HL-60 (cell line): Measurements from ENCODE around the gene MACROD2.

Experiments used
- GABPA ChIP-seq: IDR thresholded peaks from 2 replicates; pipeline ENCODE4 v1.6.1; 2012; ENCODE audit warnings: low read depth
- POLR2AphosphoS5 ChIP-seq: IDR thresholded peaks from 2 replicates; pipeline ENCODE4 v1.6.1; 2012; ENCODE audit warnings: low read depth
- SPI1 ChIP-seq: IDR thresholded peaks from 2 replicates; pipeline ENCODE4 v1.6.1; 2012; ENCODE audit warnings: low read depth, mild to moderate bottlenecking, borderline replicate concordance
- TF ChIP-seq, protein P1 (sequence below): IDR thresholded peaks from one replicate; pipeline ENCODE4 v1.5.1; 2011; ENCODE audit warnings: low read length, control low read depth, inconsistent platforms; ENCODE audit not compliant: insufficient read depth
- TF ChIP-seq, protein P2 (sequence below): IDR thresholded peaks from 2 replicates; pipeline ENCODE4 v1.6.1; 2012; ENCODE audit warnings: low read depth; ENCODE audit not compliant: insufficient replicate concordance

DNA sequence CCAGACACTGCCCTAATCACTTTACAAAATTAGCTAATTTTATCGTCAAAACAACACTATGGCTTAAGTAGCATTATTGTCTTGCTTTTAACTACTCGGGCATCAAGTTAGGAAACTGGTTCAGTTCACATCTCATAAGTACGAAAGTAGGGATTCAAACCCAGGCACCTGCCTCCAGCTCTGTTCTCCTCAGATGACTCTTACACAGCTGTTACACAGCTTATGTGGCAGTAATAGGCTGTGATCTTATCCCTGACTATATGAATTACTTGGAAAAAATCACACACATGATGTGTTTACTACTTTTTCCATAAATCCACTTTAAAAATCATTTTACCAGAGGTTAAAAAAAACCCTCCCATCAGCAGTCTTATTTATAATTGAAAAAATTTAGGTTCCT lies 731.3 kb downstream of the MACROD2 start:
- TF ChIP-seq, protein P1, sequence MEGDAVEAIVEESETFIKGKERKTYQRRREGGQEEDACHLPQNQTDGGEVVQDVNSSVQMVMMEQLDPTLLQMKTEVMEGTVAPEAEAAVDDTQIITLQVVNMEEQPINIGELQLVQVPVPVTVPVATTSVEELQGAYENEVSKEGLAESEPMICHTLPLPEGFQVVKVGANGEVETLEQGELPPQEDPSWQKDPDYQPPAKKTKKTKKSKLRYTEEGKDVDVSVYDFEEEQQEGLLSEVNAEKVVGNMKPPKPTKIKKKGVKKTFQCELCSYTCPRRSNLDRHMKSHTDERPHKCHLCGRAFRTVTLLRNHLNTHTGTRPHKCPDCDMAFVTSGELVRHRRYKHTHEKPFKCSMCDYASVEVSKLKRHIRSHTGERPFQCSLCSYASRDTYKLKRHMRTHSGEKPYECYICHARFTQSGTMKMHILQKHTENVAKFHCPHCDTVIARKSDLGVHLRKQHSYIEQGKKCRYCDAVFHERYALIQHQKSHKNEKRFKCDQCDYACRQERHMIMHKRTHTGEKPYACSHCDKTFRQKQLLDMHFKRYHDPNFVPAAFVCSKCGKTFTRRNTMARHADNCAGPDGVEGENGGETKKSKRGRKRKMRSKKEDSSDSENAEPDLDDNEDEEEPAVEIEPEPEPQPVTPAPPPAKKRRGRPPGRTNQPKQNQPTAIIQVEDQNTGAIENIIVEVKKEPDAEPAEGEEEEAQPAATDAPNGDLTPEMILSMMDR: no peak
- TF ChIP-seq, protein P2, sequence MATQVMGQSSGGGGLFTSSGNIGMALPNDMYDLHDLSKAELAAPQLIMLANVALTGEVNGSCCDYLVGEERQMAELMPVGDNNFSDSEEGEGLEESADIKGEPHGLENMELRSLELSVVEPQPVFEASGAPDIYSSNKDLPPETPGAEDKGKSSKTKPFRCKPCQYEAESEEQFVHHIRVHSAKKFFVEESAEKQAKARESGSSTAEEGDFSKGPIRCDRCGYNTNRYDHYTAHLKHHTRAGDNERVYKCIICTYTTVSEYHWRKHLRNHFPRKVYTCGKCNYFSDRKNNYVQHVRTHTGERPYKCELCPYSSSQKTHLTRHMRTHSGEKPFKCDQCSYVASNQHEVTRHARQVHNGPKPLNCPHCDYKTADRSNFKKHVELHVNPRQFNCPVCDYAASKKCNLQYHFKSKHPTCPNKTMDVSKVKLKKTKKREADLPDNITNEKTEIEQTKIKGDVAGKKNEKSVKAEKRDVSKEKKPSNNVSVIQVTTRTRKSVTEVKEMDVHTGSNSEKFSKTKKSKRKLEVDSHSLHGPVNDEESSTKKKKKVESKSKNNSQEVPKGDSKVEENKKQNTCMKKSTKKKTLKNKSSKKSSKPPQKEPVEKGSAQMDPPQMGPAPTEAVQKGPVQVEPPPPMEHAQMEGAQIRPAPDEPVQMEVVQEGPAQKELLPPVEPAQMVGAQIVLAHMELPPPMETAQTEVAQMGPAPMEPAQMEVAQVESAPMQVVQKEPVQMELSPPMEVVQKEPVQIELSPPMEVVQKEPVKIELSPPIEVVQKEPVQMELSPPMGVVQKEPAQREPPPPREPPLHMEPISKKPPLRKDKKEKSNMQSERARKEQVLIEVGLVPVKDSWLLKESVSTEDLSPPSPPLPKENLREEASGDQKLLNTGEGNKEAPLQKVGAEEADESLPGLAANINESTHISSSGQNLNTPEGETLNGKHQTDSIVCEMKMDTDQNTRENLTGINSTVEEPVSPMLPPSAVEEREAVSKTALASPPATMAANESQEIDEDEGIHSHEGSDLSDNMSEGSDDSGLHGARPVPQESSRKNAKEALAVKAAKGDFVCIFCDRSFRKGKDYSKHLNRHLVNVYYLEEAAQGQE: no peak
- TF ChIP-seq POLR2AphosphoS5: no peak
- TF ChIP-seq GABPA: no peak
- TF ChIP-seq SPI1: no peak
